Measurements from ENCODE around the gene IGF2.

Gene IGF2

GRCh38 chr11:2097356-2097997 lies 41.7 kb downstream of the IGF2 start:
- TF ChIP-seq CTCF (IDR thresholded peaks at IDR 0.05; ENCODE audit: low read length, missing control alignments), result no peak
- no peak overlapping the region for H3K4me3 ChIP-seq (replicated peaks; ENCODE audit: low read depth, low read length)
- peak; percentile 81 for DNase-seq (ENCODE audit: low read depth)

GRCh38 chr11:2096919-2097301 lies 42.3 kb downstream of the IGF2 start:
- DNase-seq (ENCODE audit: low read depth), result no peak
- no peak overlapping the region for H3K4me3 ChIP-seq (replicated peaks; ENCODE audit: low read depth, low read length)
- no peak for TF ChIP-seq CTCF (IDR thresholded peaks at IDR 0.05; ENCODE audit: low read length, missing control alignments)

GRCh38 chr11:2096011-2096918 lies 42.9 kb downstream of the IGF2 start:
- peak; percentile 31 for DNase-seq (ENCODE audit: low read depth)
- no peak for TF ChIP-seq CTCF (IDR thresholded peaks at IDR 0.05; ENCODE audit: low read length, missing control alignments)
- no peak overlapping the region for H3K4me3 ChIP-seq (replicated peaks; ENCODE audit: low read depth, low read length)

GRCh38 chr11:2095542-2095941 lies 43.6 kb downstream of the IGF2 start:
- TF ChIP-seq CTCF (IDR thresholded peaks at IDR 0.05; ENCODE audit: low read length, missing control alignments), result no peak
- DNase-seq (ENCODE audit: low read depth), result no peak
- H3K4me3 ChIP-seq (replicated peaks; ENCODE audit: low read depth, low read length), result no peak overlapping the region

GRCh38 chr11:2095198-2095520 lies 44.0 kb downstream of the IGF2 start:
- no peak overlapping the region for H3K4me3 ChIP-seq (replicated peaks; ENCODE audit: low read depth, low read length)
- no peak for TF ChIP-seq CTCF (IDR thresholded peaks at IDR 0.05; ENCODE audit: low read length, missing control alignments)
- no peak for DNase-seq (ENCODE audit: low read depth)

GRCh38 chr11:2094354-2095197 lies 44.6 kb downstream of the IGF2 start:
- H3K4me3 ChIP-seq (replicated peaks; ENCODE audit: low read depth, low read length), result no peak overlapping the region
- no peak for DNase-seq (ENCODE audit: low read depth)

More at GRCh38 chr11:2094354-2095197, 44.6 kb downstream of the IGF2 start:
- no peak for TF ChIP-seq CTCF (IDR thresholded peaks at IDR 0.05; ENCODE audit: low read length, missing control alignments)
